Measurements from ENCODE around the gene SLC52A1. TPM values are rescaled to one million over a fixed set of nuclear protein-coding genes. Genes with fewer than 3 reads are reported as not detected.

SLC52A1 gene
- total and polyA plus RNA-seq, 2 of the 13 experiments (the other 11 are each of a cell fraction or from before 2014, with no cell fraction given): 0.03 to 0.13 TPM

DNA sequence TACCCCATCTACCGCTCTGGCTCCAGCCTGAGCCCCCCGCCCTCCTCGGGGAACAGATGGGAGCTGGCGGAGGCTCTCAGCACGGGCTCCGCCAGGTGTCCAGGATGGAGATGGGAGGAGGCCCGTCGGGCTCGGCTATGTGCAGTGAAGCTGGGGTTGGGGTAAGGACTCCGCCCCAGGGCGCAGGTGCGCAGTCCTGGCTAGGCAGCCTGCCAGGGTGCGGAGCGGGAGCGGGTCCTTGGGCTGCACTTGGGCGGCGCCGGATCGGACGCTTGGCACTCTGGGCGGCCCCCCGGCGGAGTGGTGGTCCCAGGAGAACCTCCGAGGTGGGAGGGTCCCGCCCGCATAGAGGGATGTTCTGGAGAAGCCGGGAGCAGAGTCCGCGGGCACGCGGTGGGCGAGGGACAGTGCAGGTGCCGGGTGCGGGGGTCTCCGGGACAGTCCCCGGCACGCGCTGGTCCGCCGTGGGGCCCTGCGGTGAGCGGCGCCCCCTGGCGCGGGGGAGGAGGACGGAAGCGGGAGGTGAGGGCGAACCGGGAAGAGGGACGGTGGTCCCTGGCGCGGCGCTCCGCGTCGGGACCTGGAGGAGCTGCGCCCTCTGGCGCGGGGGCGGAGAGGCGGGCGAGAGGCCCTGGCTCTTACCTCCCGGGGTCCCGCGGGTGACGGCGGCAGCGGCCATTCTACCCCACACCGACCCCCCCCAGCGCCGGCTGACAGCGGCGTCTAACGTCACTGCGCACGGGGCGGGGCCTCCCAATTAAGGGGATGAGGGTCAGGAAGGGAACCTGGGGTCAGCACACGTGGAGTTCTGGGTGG lies 48.1 kb downstream of the SLC52A1 start, which contains the start of gene CAMTA2 (continued):
- TF ChIP-seq, protein P1, sequence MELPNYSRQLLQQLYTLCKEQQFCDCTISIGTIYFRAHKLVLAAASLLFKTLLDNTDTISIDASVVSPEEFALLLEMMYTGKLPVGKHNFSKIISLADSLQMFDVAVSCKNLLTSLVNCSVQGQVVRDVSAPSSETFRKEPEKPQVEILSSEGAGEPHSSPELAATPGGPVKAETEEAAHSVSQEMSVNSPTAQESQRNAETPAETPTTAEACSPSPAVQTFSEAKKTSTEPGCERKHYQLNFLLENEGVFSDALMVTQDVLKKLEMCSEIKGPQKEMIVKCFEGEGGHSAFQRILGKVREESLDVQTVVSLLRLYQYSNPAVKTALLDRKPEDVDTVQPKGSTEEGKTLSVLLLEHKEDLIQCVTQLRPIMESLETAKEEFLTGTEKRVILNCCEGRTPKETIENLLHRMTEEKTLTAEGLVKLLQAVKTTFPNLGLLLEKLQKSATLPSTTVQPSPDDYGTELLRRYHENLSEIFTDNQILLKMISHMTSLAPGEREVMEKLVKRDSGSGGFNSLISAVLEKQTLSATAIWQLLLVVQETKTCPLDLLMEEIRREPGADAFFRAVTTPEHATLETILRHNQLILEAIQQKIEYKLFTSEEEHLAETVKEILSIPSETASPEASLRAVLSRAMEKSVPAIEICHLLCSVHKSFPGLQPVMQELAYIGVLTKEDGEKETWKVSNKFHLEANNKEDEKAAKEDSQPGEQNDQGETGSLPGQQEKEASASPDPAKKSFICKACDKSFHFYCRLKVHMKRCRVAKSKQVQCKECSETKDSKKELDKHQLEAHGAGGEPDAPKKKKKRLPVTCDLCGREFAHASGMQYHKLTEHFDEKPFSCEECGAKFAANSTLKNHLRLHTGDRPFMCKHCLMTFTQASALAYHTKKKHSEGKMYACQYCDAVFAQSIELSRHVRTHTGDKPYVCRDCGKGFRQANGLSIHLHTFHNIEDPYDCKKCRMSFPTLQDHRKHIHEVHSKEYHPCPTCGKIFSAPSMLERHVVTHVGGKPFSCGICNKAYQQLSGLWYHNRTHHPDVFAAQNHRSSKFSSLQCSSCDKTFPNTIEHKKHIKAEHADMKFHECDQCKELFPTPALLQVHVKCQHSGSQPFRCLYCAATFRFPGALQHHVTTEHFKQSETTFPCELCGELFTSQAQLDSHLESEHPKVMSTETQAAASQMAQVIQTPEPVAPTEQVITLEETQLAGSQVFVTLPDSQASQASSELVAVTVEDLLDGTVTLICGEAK (IDR thresholded peaks at IDR 0.05): no peak
- TF ChIP-seq, protein P1 (CRISPR knock-in tag; IDR thresholded peaks at IDR 0.05): peak; percentile 68; the same call in 1 of the 2 replicates
- 0 out of 2 replicates have a peak, but pooled peaks have one; percentile 24 for TF ChIP-seq ZKSCAN8 (CRISPR knock-in tag; IDR thresholded peaks at IDR 0.05; ENCODE audit: borderline replicate concordance)
- no peak for TF ChIP-seq MAFG (CRISPR knock-in tag; IDR thresholded peaks at IDR 0.05)
- no peak for TF ChIP-seq ZSCAN22 (CRISPR knock-in tag; IDR thresholded peaks at IDR 0.05)
- TF ChIP-seq AHR (CRISPR knock-in tag; IDR thresholded peaks at IDR 0.05): no peak
- TF ChIP-seq SKI (IDR thresholded peaks at IDR 0.05; ENCODE audit: partially characterized antibody): peak; percentile 44
- peak; percentile 50; the same call in 1 of the 2 replicates for TF ChIP-seq ZNF747 (CRISPR knock-in tag; IDR thresholded peaks at IDR 0.05; ENCODE audit: borderline replicate concordance)
- TF ChIP-seq, protein P2, sequence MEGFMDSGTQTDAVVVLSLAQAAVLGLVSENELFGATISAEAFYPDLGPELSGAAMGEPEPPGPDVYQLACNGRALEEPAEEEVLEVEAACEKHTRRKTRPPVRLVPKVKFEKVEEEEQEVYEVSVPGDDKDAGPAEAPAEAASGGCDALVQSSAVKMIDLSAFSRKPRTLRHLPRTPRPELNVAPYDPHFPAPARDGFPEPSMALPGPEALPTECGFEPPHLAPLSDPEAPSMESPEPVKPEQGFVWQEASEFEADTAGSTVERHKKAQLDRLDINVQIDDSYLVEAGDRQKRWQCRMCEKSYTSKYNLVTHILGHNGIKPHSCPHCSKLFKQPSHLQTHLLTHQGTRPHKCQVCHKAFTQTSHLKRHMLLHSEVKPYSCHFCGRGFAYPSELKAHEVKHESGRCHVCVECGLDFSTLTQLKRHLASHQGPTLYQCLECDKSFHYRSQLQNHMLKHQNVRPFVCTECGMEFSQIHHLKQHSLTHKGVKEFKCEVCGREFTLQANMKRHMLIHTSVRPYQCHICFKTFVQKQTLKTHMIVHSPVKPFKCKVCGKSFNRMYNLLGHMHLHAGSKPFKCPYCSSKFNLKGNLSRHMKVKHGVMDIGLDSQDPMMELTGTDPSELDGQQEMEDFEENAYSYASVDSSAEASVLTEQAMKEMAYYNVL (CRISPR knock-in tag; IDR thresholded peaks at IDR 0.05; ENCODE audit: borderline replicate concordance): no peak
- TF ChIP-seq, protein P3, sequence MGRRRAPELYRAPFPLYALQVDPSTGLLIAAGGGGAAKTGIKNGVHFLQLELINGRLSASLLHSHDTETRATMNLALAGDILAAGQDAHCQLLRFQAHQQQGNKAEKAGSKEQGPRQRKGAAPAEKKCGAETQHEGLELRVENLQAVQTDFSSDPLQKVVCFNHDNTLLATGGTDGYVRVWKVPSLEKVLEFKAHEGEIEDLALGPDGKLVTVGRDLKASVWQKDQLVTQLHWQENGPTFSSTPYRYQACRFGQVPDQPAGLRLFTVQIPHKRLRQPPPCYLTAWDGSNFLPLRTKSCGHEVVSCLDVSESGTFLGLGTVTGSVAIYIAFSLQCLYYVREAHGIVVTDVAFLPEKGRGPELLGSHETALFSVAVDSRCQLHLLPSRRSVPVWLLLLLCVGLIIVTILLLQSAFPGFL (CRISPR knock-in tag; IDR thresholded peaks at IDR 0.05): no peak
- no peak for TF ChIP-seq ONECUT2 (CRISPR knock-in tag; IDR thresholded peaks at IDR 0.05)
- TF ChIP-seq MZF1 (CRISPR knock-in tag; IDR thresholded peaks at IDR 0.05; ENCODE audit: borderline replicate concordance): no peak
- TF ChIP-seq NR2C2 (CRISPR knock-in tag; IDR thresholded peaks at IDR 0.05; ENCODE audit: borderline replicate concordance): peak; percentile 63; the same call in 1 of the 2 replicates

Data from HepG2 (cell line).